GM12875 (cell line): ENCODE data around the gene HECW1.

Experiments used
- H3K4me3 ChIP-seq: one replicate; pipeline ENCODE4 v1.5.1; 2011; ENCODE audit warnings: low read depth, low read length, control low read depth
- CTCF ChIP-seq: IDR thresholded peaks from 2 replicates; pipeline ENCODE4 v1.5.1; 2011; ENCODE audit warnings: low read depth, mild to moderate bottlenecking, control low read depth, inconsistent platforms, low read length, moderate library complexity, borderline replicate concordance; ENCODE audit not compliant: insufficient read depth

HECW1 gene

GRCh38 chr7:43508461-43508860 is 396.0 kb downstream of the HECW1 start:
- no peak for TF ChIP-seq CTCF

DNA sequence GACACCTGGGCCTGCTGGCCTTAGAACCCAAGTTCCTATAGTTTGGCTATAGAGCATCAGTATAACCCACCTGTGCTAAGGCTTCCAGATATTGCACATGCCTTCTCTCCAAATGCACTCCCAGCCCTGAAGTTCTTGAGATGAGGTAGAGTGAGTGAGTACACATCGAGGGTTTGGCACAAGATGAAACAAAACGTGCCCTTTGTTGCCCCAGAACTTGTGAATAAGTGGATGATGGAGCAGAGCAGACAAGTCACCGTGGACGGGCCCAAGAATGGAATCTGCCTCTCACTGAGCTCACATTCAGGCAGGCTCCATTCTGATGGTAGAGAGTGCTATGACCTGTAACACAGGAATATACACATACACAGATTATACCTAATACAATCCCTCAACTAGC is 397.5 kb downstream of the HECW1 start:
- H3K4me3 ChIP-seq, result no peak overlapping the region
- no peak for TF ChIP-seq CTCF

More at GRCh38 chr7:43508461-43508860, 396.0 kb downstream of the HECW1 start:
- no peak overlapping the region for H3K4me3 ChIP-seq

- TF ChIP-seq CTCF, result no peak
- H3K4me3 ChIP-seq, result no peak overlapping the region
Observed at GRCh38 chr7:43511029-43511428, 398.6 kb downstream of the HECW1 start.

DNA sequence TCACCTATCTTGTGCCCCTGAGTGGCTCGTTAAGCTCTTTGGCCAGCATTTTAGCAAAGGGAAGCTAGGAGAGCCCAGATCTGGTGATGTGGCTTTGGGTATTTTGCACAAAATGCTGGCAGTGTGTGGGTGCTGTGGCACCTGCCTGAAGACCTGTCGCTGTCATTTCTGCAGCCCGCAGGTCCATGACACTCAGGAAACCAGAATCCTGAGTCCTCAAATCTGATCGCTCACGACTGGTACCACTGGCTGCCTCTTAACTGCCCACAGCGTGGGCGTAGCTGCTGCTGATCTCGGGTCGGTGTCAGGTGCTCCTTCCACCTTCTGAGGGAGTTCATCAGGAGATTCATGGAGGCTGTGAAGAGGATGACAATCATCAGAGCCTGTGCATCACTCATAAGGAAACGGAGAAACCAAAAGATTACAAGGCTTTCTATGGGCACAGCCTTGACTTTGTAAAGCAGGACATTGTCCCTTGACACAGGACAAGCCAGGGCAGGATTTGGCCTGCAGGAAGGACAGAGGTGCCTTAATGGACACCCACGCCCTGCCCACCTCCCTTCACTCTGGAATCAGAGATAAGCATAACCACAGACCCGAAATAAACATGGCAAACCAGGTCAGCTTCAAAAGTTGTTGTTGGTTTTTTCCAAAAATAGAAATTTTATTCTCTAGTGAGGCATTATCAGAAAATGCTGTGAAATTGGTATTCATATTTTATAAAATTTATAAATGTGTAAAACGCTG is 399.5 kb downstream of the HECW1 start:
- no peak overlapping the region for H3K4me3 ChIP-seq
- no peak for TF ChIP-seq CTCF

DNA sequence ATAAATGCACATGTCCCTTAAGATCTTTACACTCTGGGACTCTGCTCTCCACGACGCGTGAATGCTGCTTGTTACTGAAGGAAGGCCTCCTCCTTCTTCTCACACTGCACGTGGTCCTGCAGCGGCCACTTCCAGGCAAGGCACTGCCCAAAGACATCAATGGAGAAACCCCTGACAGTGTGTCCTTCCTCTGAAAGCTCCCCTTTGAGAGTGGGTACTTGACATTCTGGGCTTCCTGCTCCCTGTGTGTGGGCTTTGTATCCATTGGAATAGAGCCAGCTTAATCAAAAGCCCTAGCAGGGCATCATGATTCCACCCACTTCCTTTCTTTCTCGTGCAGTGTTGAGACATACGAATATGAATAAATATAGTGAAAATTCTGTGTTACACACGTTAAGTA is 400.8 kb downstream of the HECW1 start:
- no peak for TF ChIP-seq CTCF

GRCh38 chr7:43516581-43517342 is 404.3 kb downstream of the HECW1 start:
- H3K4me3 ChIP-seq, result no peak overlapping the region

More for the DNA sequence above, 400.8 kb downstream of the HECW1 start:
- no peak overlapping the region for H3K4me3 ChIP-seq

More at GRCh38 chr7:43516581-43517342, 404.3 kb downstream of the HECW1 start:
- no peak for TF ChIP-seq CTCF
